Neural cell (in vitro differentiated cells): ENCODE measurements around the gene C3orf85. TPM values are rescaled to one million over a fixed set of nuclear protein-coding genes. Genes with fewer than 3 reads are reported as not detected.

Experiments used
- H2AFZ ChIP-seq: fragments of 200-600, 300-800 bp; sonication (generic), shearing (Covaris generic); 2 replicates; pipeline ENCODE4 v1.6.0; 2014; ENCODE audit warnings: low read depth, mild to moderate bottlenecking, antibody characterized with exemption, low read length, moderate library complexity
- H3F3A ChIP-seq: fragments of 200-600 bp; shearing (Covaris generic); 2 replicates; pipeline ENCODE4 v1.6.1; 2016; ENCODE audit warnings: mild to moderate bottlenecking, moderate library complexity, mixed read lengths, antibody characterized with exemption, low read length; ENCODE audit not compliant: insufficient read depth, poor library complexity, severe bottlenecking
- H3K27ac ChIP-seq: fragments of 200-600, 300-800 bp; sonication (generic), shearing (Covaris generic); 2 replicates; pipeline ENCODE4 v1.5.1; 2014; ENCODE audit warnings: mild to moderate bottlenecking, low read length, moderate library complexity
- H3K27me3 ChIP-seq: fragments of 300-800, 200-600 bp; sonication (generic), shearing (Covaris generic); 2 replicates; pipeline ENCODE4 v1.6.0; 2014; ENCODE audit warnings: mild to moderate bottlenecking, low read depth, low read length, moderate library complexity; ENCODE audit not compliant: insufficient read depth
- H3K36me3 ChIP-seq: fragments of 300-800, 200-600 bp; sonication (generic), shearing (Covaris generic); 2 replicates; pipeline ENCODE4 v1.5.1; 2014; ENCODE audit warnings: mild to moderate bottlenecking, antibody characterized with exemption, low read length, moderate library complexity; ENCODE audit not compliant: insufficient read depth
- H3K4me2 ChIP-seq: fragments of 300-800, 200-600 bp; sonication (generic), shearing (Covaris generic); 2 replicates; pipeline ENCODE4 v1.6.0; 2014; ENCODE audit warnings: mild to moderate bottlenecking, low read length
- H3K4me3 ChIP-seq: fragments of 300-800, 200-600 bp; sonication (generic), shearing (Covaris generic); 2 replicates; pipeline ENCODE4 v1.5.1; 2014; ENCODE audit warnings: mild to moderate bottlenecking, low read length, moderate library complexity
- H3K79me2 ChIP-seq: fragments of 200-600 bp; shearing (Covaris generic); replicated peaks from 2 replicates; pipeline ENCODE4 v1.6.0; 2014; ENCODE audit warnings: mild to moderate bottlenecking, low read length, moderate library complexity; ENCODE audit not compliant: insufficient read depth
- H3K9ac ChIP-seq: fragments of 300-800, 200-600 bp; sonication (generic), shearing (Covaris generic); 2 replicates; pipeline ENCODE4 v1.6.1; 2016; ENCODE audit warnings: mild to moderate bottlenecking, low read length, mixed read lengths
- H3K9me2 ChIP-seq: fragments of 200-600 bp; shearing (Covaris generic); 2 replicates; pipeline ENCODE4 v1.6.1; 2016; ENCODE audit warnings: mild to moderate bottlenecking, low read length, mixed read lengths; ENCODE audit not compliant: insufficient read depth
- H3K9me3 ChIP-seq: fragments of 200-600, 300-800 bp; sonication (generic), shearing (Covaris generic); 2 replicates; pipeline ENCODE4 v1.6.1; 2016; ENCODE audit warnings: mild to moderate bottlenecking, mixed run types, low read length, moderate library complexity, mixed read lengths
- H4K20me1 ChIP-seq: fragments of 200-600 bp; shearing (Covaris generic); 2 replicates; pipeline ENCODE4 v1.6.1; 2016; ENCODE audit warnings: mild to moderate bottlenecking, mixed run types; ENCODE audit not compliant: insufficient read depth
- EP300 ChIP-seq: fragments of 450-650 bp; conservative IDR thresholded peaks from 2 replicates; pipeline ENCODE4 v1.6.1; 2014; ENCODE audit warnings: antibody characterized with exemption, mild to moderate bottlenecking, moderate library complexity; ENCODE audit not compliant: poor library complexity, severe bottlenecking
- EZH2 ChIP-seq: fragments of 200-600, 300-800 bp; shearing (Covaris generic), sonication (generic); IDR thresholded peaks from 2 replicates; pipeline ENCODE4 v1.6.1; 2014; ENCODE audit warnings: antibody characterized with exemption, low read length, borderline replicate concordance, mild to moderate bottlenecking; ENCODE audit not compliant: insufficient read depth, poor library complexity, severe bottlenecking
- MXI1 ChIP-seq: fragments of 450-650 bp; conservative IDR thresholded peaks from 2 replicates; pipeline ENCODE4 v1.6.1; 2014; ENCODE audit warnings: antibody characterized with exemption, mild to moderate bottlenecking; ENCODE audit not compliant: poor library complexity, severe bottlenecking
- POLR2AphosphoS5 ChIP-seq: IDR thresholded peaks from 2 replicates; pipeline ENCODE4 v1.6.1; 2012
- RAD21 ChIP-seq: fragments of 450-650 bp; conservative IDR thresholded peaks from 2 replicates; pipeline ENCODE4 v1.6.1; 2014; ENCODE audit warnings: antibody characterized with exemption, mild to moderate bottlenecking, moderate library complexity
- SMC3 ChIP-seq: fragments of 450-650 bp; conservative IDR thresholded peaks from 2 replicates; pipeline ENCODE4 v1.6.1; 2014; ENCODE audit warnings: antibody characterized with exemption, mild to moderate bottlenecking, moderate library complexity; ENCODE audit not compliant: poor library complexity
- TAF1 ChIP-seq: IDR thresholded peaks from 2 replicates; pipeline ENCODE4 v1.6.1; 2012; ENCODE audit warnings: low read depth
- polyA plus RNA-seq: library from polyadenylated mRNA; depleted of rRNA; stranded (reverse); fragments of >200 nt; gene quantifications from 2 replicates; pipeline ENCODE4 v1.2.3, GENCODE V29; 2014
- TF ChIP-seq, protein P1 (sequence below): fragments of 450-650 bp; IDR thresholded peaks from 2 replicates; pipeline ENCODE4 v1.5.1; 2014; ENCODE audit warnings: antibody characterized with exemption, mild to moderate bottlenecking, moderate library complexity; ENCODE audit not compliant: poor library complexity, severe bottlenecking
- TF ChIP-seq, protein P2 (sequence below): IDR thresholded peaks from 2 replicates; pipeline ENCODE4 v1.6.1; 2012; ENCODE audit warnings: borderline replicate concordance

Gene C3orf85
- polyA plus RNA-seq, 1 donor from 2014 or later: not detected

DNA sequence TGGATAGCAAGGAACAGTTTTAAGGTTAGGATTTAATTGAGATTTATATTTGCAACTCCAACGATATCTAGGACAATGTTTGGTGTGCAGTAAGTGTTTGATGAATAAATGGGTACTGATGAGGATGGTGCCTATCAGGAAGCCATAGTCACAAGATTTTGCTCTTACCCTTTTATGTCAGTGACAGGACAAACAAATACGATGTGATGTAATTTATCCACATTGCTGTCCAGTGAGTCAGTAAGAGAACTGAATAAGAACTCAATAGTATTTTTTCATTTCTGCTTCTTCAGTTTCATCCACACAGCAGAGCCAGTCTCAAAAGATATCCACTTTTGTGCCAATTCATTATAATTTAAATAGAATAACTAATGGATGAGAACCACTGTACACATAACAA is 18.5 kb downstream of the C3orf85 start:
- no peaks in the 10 kb centered on the region for H3K79me2 ChIP-seq
- no peaks in the 10 kb centered on the region for H4K20me1 ChIP-seq
- no peak overlapping the region for H3K27ac ChIP-seq
- no peak overlapping the region for H3K9ac ChIP-seq
- no peaks in the 10 kb centered on the region for H3K9me2 ChIP-seq
- no peak overlapping the region for H3K4me3 ChIP-seq
- H2AFZ ChIP-seq: no peak overlapping the region
- no peaks in the 10 kb centered on the region for H3K36me3 ChIP-seq
- no peaks in the 10 kb centered on the region for H3F3A ChIP-seq
- no peaks in the 10 kb centered on the region for H3K27me3 ChIP-seq
- no peak overlapping the region for H3K4me2 ChIP-seq
- TF ChIP-seq, protein P1, sequence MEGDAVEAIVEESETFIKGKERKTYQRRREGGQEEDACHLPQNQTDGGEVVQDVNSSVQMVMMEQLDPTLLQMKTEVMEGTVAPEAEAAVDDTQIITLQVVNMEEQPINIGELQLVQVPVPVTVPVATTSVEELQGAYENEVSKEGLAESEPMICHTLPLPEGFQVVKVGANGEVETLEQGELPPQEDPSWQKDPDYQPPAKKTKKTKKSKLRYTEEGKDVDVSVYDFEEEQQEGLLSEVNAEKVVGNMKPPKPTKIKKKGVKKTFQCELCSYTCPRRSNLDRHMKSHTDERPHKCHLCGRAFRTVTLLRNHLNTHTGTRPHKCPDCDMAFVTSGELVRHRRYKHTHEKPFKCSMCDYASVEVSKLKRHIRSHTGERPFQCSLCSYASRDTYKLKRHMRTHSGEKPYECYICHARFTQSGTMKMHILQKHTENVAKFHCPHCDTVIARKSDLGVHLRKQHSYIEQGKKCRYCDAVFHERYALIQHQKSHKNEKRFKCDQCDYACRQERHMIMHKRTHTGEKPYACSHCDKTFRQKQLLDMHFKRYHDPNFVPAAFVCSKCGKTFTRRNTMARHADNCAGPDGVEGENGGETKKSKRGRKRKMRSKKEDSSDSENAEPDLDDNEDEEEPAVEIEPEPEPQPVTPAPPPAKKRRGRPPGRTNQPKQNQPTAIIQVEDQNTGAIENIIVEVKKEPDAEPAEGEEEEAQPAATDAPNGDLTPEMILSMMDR: no peak
- TF ChIP-seq SMC3 (no peak), TAF1 (no peak), RAD21 (no peak)
- H3K9me3 ChIP-seq: no peaks in the 10 kb centered on the region

DNA sequence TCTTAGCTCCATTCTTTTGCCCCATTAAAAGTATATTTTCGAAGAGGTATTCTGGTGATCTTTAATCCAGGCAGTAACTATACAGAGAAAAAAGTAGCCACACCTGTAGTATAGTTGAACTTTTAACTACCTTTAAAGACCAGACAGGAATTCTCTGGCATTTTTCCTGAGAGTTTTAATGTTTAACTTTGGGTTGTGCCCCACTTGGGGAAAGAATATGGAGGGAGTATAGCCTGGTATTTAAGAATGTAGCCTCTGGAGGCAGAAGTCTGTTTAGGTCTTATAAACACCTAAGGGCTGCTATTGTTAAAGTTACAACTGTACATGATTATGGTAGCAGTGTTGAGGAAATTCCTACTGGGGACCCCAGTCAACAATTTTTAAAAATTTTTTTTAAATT is 19.3 kb downstream of the C3orf85 start:
- Histone ChIP-seq H3K4me2 (no peak overlapping the region), H3K27ac (no peak overlapping the region), H2AFZ (no peak overlapping the region), H3K27me3 (no peaks in the 10 kb centered on the region), H3K36me3 (no peaks in the 10 kb centered on the region), H3K9me2 (no peaks in the 10 kb centered on the region), H3F3A (no peaks in the 10 kb centered on the region), H3K4me3 (no peak overlapping the region), H3K9ac (no peak overlapping the region), H3K9me3 (no peaks in the 10 kb centered on the region), H4K20me1 (no peaks in the 10 kb centered on the region), H3K79me2 (no peaks in the 10 kb centered on the region)
- TF ChIP-seq POLR2AphosphoS5 (no peak), MXI1 (no peak), SMC3 (no peak), TAF1 (no peak), EP300 (no peak), EZH2 (no peak), RAD21 (no peak)
- TF ChIP-seq, protein P1: no peak
- TF ChIP-seq, protein P2, sequence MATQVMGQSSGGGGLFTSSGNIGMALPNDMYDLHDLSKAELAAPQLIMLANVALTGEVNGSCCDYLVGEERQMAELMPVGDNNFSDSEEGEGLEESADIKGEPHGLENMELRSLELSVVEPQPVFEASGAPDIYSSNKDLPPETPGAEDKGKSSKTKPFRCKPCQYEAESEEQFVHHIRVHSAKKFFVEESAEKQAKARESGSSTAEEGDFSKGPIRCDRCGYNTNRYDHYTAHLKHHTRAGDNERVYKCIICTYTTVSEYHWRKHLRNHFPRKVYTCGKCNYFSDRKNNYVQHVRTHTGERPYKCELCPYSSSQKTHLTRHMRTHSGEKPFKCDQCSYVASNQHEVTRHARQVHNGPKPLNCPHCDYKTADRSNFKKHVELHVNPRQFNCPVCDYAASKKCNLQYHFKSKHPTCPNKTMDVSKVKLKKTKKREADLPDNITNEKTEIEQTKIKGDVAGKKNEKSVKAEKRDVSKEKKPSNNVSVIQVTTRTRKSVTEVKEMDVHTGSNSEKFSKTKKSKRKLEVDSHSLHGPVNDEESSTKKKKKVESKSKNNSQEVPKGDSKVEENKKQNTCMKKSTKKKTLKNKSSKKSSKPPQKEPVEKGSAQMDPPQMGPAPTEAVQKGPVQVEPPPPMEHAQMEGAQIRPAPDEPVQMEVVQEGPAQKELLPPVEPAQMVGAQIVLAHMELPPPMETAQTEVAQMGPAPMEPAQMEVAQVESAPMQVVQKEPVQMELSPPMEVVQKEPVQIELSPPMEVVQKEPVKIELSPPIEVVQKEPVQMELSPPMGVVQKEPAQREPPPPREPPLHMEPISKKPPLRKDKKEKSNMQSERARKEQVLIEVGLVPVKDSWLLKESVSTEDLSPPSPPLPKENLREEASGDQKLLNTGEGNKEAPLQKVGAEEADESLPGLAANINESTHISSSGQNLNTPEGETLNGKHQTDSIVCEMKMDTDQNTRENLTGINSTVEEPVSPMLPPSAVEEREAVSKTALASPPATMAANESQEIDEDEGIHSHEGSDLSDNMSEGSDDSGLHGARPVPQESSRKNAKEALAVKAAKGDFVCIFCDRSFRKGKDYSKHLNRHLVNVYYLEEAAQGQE: no peak
